Type B pancreatic cell (in vitro differentiated cells): ENCODE results near the gene NDE1. TPM values are rescaled to one million over a fixed set of nuclear protein-coding genes. Genes with fewer than 3 reads are reported as not detected.

ENCODE experiments used
- DNase-seq: peaks from one replicate; pipeline ENCODE4 v3.0.0; 2021; ENCODE audit warnings: mixed read lengths; ENCODE audit not compliant: unreplicated experiment; ENCODE audit errors: extremely low spot score
- H3K27ac Mint-ChIP-seq: 2 replicates; pipeline ENCODE4 v1.8.0; 2021; ENCODE audit warnings: mild to moderate bottlenecking, mixed read lengths
- H3K27me3 Mint-ChIP-seq: 2 replicates; pipeline ENCODE4 v1.8.0; 2021; ENCODE audit warnings: mixed read lengths
- H3K36me3 Mint-ChIP-seq: 2 replicates; pipeline ENCODE4 v1.8.0; 2021; ENCODE audit warnings: mixed read lengths
- H3K4me1 Mint-ChIP-seq: one replicate; pipeline ENCODE4 v1.8.0; 2021; ENCODE audit warnings: mixed read lengths; ENCODE audit not compliant: unreplicated experiment
- H3K4me3 Mint-ChIP-seq: 2 replicates; pipeline ENCODE4 v1.8.0; 2021; ENCODE audit warnings: mild to moderate bottlenecking, mixed read lengths
- H3K9me3 Mint-ChIP-seq: 2 replicates; pipeline ENCODE4 v1.8.0; 2021; ENCODE audit warnings: mixed read lengths
- total RNA-seq: library from RNA; stranded (reverse); gene quantifications from 2 replicates; pipeline ENCODE4 v1.2.1, GENCODE V29; 2021; ENCODE audit warnings: low replicate concordance
- TF ChIP-seq, protein P1 (sequence below): fragments of 200-600 bp; sonication (generic); conservative IDR thresholded peaks from 2 replicates; pipeline ENCODE4 v1.5.0; 2021; ENCODE audit warnings: antibody characterized with exemption, mild to moderate bottlenecking

Gene NDE1
- total RNA-seq, 1 donor from 2014 or later, result 76.4 TPM

DNA sequence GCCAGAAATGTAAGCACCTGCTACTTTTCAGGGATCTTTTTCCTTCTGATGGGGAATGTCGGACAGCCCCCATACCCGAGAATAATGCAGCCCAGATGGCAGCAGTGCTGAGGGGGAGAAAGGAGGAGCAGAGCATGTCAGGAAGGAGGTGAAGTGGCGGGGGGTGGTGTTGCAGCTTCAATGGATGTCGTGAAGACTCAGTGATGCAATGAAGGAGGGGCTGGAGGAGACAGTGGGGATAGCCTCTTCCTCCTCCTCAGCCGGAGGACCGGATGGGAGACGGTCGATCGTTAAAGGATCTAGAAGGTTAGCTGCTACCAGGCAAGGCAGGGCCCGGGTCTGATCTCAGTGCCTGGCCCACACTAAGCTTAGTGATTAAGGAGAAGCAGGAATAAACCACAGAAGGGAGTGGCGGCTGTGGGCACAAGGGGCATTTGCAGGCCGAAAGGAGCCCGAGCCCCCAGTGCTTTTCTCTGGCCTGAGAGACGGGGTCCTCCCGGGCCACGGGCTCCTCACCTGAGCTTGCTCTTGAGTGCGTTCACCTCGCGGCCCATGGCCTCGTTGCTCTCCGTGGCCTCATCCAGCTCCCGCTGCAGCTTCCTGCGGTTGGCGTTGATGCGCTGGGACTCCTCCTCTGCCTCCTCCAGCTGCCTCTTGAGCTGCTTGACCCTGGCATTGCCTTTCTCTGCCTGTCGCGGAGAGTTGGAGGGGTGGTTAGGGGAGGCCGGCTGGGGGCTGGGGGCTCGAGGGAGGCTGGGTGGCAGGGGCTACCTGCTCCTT lies 64.5 kb downstream of the NDE1 start:
- no peak for DNase-seq
- TF ChIP-seq, protein P1, sequence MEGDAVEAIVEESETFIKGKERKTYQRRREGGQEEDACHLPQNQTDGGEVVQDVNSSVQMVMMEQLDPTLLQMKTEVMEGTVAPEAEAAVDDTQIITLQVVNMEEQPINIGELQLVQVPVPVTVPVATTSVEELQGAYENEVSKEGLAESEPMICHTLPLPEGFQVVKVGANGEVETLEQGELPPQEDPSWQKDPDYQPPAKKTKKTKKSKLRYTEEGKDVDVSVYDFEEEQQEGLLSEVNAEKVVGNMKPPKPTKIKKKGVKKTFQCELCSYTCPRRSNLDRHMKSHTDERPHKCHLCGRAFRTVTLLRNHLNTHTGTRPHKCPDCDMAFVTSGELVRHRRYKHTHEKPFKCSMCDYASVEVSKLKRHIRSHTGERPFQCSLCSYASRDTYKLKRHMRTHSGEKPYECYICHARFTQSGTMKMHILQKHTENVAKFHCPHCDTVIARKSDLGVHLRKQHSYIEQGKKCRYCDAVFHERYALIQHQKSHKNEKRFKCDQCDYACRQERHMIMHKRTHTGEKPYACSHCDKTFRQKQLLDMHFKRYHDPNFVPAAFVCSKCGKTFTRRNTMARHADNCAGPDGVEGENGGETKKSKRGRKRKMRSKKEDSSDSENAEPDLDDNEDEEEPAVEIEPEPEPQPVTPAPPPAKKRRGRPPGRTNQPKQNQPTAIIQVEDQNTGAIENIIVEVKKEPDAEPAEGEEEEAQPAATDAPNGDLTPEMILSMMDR, result no peak
- H3K36me3 Mint-ChIP-seq, result peaks cover 7% of the 10 kb centered on the region
- H3K4me3 Mint-ChIP-seq, result no peak overlapping the region
- H3K27me3 Mint-ChIP-seq, result no peaks in the 10 kb centered on the region
- H3K9me3 Mint-ChIP-seq, result no peaks in the 10 kb centered on the region
- no peak overlapping the region for H3K27ac Mint-ChIP-seq
- H3K4me1 Mint-ChIP-seq, result no peaks in the 10 kb centered on the region

DNA sequence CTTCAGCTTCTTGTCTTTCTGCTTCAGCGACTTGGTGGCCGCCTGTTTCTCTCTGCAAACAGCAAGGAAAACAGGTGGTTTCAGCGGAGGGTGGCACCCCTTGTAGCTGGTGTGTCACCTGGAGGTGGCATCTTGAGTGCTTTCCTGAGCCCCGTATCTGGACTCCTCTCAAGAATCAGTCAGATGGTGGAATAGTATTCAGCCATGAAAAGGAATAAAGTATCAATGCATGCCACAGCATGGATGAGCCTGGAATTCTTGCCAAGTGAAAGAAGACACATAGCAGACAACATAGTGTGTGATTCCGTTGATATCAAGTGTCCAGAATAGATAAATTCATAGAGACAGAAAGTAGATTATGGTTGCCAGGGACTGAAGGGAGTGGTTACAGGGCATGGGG lies 65.2 kb downstream of the NDE1 start:
- TF ChIP-seq, protein P1, result no peak
- Mint-ChIP-seq H3K27me3 (no peaks in the 10 kb centered on the region), H3K36me3 (peaks cover 7% of the 10 kb centered on the region), H3K9me3 (no peaks in the 10 kb centered on the region), H3K27ac (no peak overlapping the region), H3K4me1 (no peaks in the 10 kb centered on the region), H3K4me3 (no peak overlapping the region)
- DNase-seq, result no peak

DNA sequence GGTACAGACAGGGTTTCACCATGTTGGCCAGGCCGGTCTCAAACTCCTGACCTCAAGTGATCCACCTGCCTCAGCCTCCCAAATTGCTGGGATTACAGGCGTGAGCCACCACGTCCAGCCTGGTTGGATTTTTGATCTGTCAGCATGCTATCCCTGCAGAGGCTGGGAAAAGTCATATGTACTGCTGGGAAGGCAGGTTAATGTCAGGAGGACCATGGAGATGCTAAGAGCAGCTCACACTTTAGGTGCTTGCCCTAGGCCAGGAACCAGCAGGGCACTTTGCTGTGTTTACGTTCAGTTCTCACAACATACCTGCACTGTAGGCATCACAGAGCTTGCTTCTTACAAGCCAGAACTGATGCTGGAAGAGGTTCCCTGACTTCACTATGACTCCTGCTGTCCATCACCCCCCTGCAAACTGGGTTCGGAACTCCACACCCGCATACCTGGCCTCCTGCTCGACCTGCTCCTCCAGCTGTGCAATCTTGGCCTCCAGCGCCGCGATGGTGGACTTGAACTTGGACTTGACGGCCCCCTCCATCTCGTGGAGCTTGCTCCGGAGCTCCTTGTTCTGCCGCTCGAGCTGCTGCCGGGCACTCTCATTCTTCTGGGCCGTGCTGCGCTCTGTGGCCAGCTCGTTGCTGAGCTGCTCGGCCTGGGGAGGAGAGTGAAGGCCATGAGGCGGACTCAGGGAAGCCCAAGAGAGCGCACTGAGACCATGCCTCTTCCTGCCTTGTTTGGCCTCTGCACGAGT lies 66.8 kb downstream of the NDE1 start:
- peaks cover 4% of the 10 kb centered on the region for H3K36me3 Mint-ChIP-seq
- H3K27me3 Mint-ChIP-seq, result no peaks in the 10 kb centered on the region
- no peak overlapping the region for H3K27ac Mint-ChIP-seq

DNA sequence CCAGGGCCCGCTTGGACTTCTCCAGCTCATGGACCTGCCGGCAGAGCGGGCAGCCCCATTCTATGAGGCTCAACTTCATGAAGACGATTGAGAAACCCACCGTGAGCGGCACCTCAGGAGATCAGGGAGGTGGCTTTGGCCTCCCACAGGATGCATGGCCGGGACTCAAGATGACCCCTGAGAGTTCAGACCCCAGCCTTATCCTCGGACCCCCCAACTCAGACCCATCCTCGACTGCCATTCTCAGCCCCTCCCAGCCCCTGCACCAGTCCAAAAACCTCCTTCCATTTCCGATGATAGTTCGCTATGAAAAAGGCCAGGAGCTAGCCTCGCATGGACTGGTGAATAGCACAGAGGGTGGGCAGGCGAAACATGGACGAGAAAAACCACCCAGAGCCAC lies 71.0 kb downstream of the NDE1 start:
- peaks cover 7% of the 10 kb centered on the region for H3K36me3 Mint-ChIP-seq
- no peaks in the 10 kb centered on the region for H3K27me3 Mint-ChIP-seq
- H3K4me3 Mint-ChIP-seq, result no peak overlapping the region
- H3K4me1 Mint-ChIP-seq, result no peaks in the 10 kb centered on the region
- TF ChIP-seq, protein P1, result no peak
- no peak overlapping the region for H3K27ac Mint-ChIP-seq
- no peaks in the 10 kb centered on the region for H3K9me3 Mint-ChIP-seq
- no peak for DNase-seq

More for the DNA sequence above, 66.8 kb downstream of the NDE1 start:
- Mint-ChIP-seq H3K9me3 (no peaks in the 10 kb centered on the region), H3K4me3 (no peak overlapping the region), H3K4me1 (no peaks in the 10 kb centered on the region)
- no peak for DNase-seq
- TF ChIP-seq, protein P1, result no peak

DNA sequence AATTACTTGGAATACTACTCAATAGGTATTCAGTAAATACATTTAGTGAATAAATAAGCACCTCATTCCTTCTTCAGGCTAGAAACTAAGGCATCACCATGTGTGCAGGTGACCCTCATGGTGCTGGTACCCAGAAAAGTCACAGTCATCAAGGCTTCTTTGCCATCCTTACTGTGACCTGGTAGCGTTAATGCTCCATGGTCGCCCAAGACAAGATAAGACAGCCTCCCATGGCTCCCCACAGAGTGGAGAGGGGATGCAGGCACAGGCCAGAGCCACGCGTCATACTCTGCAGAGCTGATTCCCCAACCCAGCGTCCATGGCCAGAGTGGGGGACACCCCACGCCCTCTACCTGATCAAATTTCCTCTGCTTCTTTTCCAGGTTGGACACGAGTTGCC lies 73.8 kb downstream of the NDE1 start:
- Mint-ChIP-seq H3K4me1 (no peaks in the 10 kb centered on the region), H3K27ac (no peak overlapping the region), H3K36me3 (peaks cover 12% of the 10 kb centered on the region), H3K9me3 (no peaks in the 10 kb centered on the region), H3K27me3 (no peaks in the 10 kb centered on the region), H3K4me3 (no peak overlapping the region)
- TF ChIP-seq, protein P1, result no peak
- no peak for DNase-seq
